Endodermal cell (in vitro differentiated cells): ENCODE results near the gene ERBB4. TPM values are rescaled to one million over a fixed set of nuclear protein-coding genes. Genes with fewer than 3 reads are reported as not detected.

Experiments used
- DNase-seq: peaks from one replicate; pipeline ENCODE4 v3.0.0-alpha.2; 2017
- H3K27ac ChIP-seq: 2 replicates; pipeline ENCODE4 v1.5.1; 2013; ENCODE audit warnings: mild to moderate bottlenecking, low read depth, low read length, moderate library complexity
- H3K27me3 ChIP-seq: 2 replicates; pipeline ENCODE4 v1.6.1; 2013; ENCODE audit warnings: mild to moderate bottlenecking, low read length, moderate library complexity; ENCODE audit not compliant: insufficient read depth, control insufficient read depth, poor library complexity, severe bottlenecking
- H3K36me3 ChIP-seq: 2 replicates; pipeline ENCODE4 v1.7.0; 2013; ENCODE audit warnings: mild to moderate bottlenecking, low read length, moderate library complexity; ENCODE audit not compliant: control insufficient read depth, insufficient read depth
- H3K4me1 ChIP-seq: one replicate; pipeline ENCODE4 v1.7.0; 2013; ENCODE audit warnings: low read length; ENCODE audit not compliant: control insufficient read depth, insufficient read depth
- H3K4me3 ChIP-seq: 2 replicates; pipeline ENCODE4 v1.5.1; 2013; ENCODE audit warnings: mild to moderate bottlenecking, low read length, moderate library complexity
- H3K9ac ChIP-seq: 2 replicates; pipeline ENCODE4 v1.6.1; 2013; ENCODE audit warnings: mild to moderate bottlenecking, low read length, moderate library complexity; ENCODE audit not compliant: poor library complexity, severe bottlenecking; ENCODE audit errors: extremely low read depth
- H3K9me3 ChIP-seq: 2 replicates; pipeline ENCODE4 v1.6.1; 2013; ENCODE audit warnings: mild to moderate bottlenecking, low read length, moderate library complexity; ENCODE audit not compliant: control insufficient read depth
- H3K27ac Mint-ChIP-seq: 2 replicates; pipeline ENCODE4 v1.8.0; 2020; ENCODE audit warnings: mixed read lengths
- H3K27me3 Mint-ChIP-seq: 2 replicates; pipeline ENCODE4 v1.8.0; 2021; ENCODE audit warnings: mild to moderate bottlenecking, mixed read lengths; ENCODE audit not compliant: insufficient read depth
- H3K36me3 Mint-ChIP-seq: 2 replicates; pipeline ENCODE4 v1.8.0; 2020; ENCODE audit warnings: low read depth, mixed read lengths
- H3K4me1 Mint-ChIP-seq: 2 replicates; pipeline ENCODE4 v1.8.0; 2020; ENCODE audit warnings: mixed read lengths
- H3K4me3 Mint-ChIP-seq: 2 replicates; pipeline ENCODE4 v1.8.0; 2020; ENCODE audit warnings: mild to moderate bottlenecking, moderate library complexity, mixed read lengths
- H3K9me3 Mint-ChIP-seq: 2 replicates; pipeline ENCODE4 v1.8.0; 2020; ENCODE audit warnings: mild to moderate bottlenecking, mixed read lengths
- WGBS, 2 experiments: methylation state at CpG; one replicate each; pipeline versions ENCODE4 v1.1.5 to v1.1.7; 2013; ENCODE audit warnings: missing lambda C conversion rate in 2 of 2, mixed read lengths in 1 of 2; ENCODE audit not compliant: insufficient coverage in 1 of 2, insufficient read length in 1 of 2; 5-methylcytosine and 5-hydroxymethylcytosine counted together
- total RNA-seq, 2 donors: library from RNA; stranded (reverse); fragmentation: NEBNext Ultra II Directional in 1 of 2; extraction: Animal tissue kit (Norgen Biotek cat#: 25700) in 1 of 2; gene quantifications; 2 replicates in 1 of 2; 3 replicates in 1 of 2; pipeline ENCODE4 v1.2.1, GENCODE V29; 2021
- TF ChIP-seq, protein P1 (sequence below): fragments of 200-600 bp; sonication (generic); conservative IDR thresholded peaks from 2 replicates; pipeline ENCODE4 v1.5.0; 2021; ENCODE audit warnings: antibody characterized with exemption, mild to moderate bottlenecking

ERBB4 gene
- total RNA-seq, 2 donors from 2014 or later = 154 to 158 TPM

DNA sequence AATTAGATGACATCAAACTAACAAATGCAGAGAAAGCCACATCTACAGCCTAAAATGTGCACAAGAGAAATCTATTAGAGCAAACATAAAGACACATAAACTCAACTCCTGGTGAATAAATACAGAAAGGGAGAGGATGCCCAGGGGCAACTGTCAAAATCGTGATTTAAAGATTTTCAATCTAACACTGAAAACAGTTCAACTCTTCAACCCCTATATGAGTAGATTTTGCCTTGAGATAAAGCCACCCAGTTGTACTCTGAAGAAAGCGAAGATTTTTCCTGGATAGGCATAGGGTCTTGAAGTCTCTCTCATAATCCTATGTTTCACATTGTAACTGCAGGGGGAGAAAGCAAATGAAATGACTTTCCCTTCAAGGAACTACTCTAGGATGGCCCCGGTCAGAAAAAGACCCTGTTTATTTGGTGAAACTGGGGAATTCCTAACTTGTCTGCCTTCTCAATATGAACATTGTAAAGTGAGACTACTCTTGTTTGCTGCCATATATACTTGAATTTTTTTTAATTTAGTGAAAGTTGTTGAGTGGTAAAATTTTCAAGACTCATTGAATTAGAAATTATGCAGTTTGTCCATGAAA, 226.7 kb downstream of the ERBB4 start:
- Histone ChIP-seq H3K9ac (no peak overlapping the region), H3K36me3 (no peaks in the 10 kb centered on the region), H3K27me3 (no peaks in the 10 kb centered on the region), H3K27ac (no peak overlapping the region), H3K4me3 (no peak overlapping the region), H3K9me3 (no peaks in the 10 kb centered on the region), H3K4me1 (no peaks in the 10 kb centered on the region)
- Mint-ChIP-seq H3K9me3 (no peaks in the 10 kb centered on the region), H3K27ac (no peak overlapping the region), H3K27me3 (no peaks in the 10 kb centered on the region), H3K4me3 (no peak overlapping the region), H3K36me3 (no peaks in the 10 kb centered on the region), H3K4me1 (no peaks in the 10 kb centered on the region)
- TF ChIP-seq, protein P1, sequence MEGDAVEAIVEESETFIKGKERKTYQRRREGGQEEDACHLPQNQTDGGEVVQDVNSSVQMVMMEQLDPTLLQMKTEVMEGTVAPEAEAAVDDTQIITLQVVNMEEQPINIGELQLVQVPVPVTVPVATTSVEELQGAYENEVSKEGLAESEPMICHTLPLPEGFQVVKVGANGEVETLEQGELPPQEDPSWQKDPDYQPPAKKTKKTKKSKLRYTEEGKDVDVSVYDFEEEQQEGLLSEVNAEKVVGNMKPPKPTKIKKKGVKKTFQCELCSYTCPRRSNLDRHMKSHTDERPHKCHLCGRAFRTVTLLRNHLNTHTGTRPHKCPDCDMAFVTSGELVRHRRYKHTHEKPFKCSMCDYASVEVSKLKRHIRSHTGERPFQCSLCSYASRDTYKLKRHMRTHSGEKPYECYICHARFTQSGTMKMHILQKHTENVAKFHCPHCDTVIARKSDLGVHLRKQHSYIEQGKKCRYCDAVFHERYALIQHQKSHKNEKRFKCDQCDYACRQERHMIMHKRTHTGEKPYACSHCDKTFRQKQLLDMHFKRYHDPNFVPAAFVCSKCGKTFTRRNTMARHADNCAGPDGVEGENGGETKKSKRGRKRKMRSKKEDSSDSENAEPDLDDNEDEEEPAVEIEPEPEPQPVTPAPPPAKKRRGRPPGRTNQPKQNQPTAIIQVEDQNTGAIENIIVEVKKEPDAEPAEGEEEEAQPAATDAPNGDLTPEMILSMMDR = no peak
- 78% methylated on average over 3 of the region's 3 CpGs; no CpG with 5 or more reads in 1 of the 2 experiments for WGBS, 2 experiments
- DNase-seq = no peak

DNA sequence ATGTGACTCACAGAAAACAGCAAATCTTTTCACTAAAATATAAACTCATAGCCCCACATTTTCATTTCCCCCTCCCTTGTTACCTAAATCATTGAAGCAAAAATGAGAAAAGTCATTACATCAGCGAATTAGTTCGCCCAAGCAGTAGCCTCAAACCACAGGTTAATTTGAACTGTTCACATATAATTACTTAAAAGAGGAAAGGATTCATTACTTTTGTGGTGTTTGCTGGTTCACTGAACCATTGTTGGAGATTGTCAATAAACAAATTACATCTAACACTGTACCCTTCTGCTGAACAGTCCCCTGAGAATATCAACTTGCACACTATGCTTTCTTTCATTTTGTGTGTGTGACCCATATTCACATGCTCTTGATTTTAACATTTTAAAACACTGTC, 238.7 kb downstream of the ERBB4 start:
- TF ChIP-seq, protein P1 = no peak
- no peak overlapping the region for H3K4me3 Mint-ChIP-seq
- WGBS, 2 experiments = 89% methylated on average over 2 of the region's 2 CpGs; no CpG with 5 or more reads in 1 of the 2 experiments
- H3K27me3 ChIP-seq = no peaks in the 10 kb centered on the region
- H3K36me3 ChIP-seq = no peaks in the 10 kb centered on the region
- H3K27me3 Mint-ChIP-seq = no peaks in the 10 kb centered on the region
- no peaks in the 10 kb centered on the region for H3K9me3 ChIP-seq
- H3K9ac ChIP-seq = no peak overlapping the region
- no peaks in the 10 kb centered on the region for H3K4me1 ChIP-seq
- no peak overlapping the region for H3K4me3 ChIP-seq
- H3K4me1 Mint-ChIP-seq = no peaks in the 10 kb centered on the region
- H3K27ac Mint-ChIP-seq = no peak overlapping the region
- DNase-seq = no peak
- no peaks in the 10 kb centered on the region for H3K36me3 Mint-ChIP-seq
- no peak overlapping the region for H3K27ac ChIP-seq
- no peaks in the 10 kb centered on the region for H3K9me3 Mint-ChIP-seq

DNA sequence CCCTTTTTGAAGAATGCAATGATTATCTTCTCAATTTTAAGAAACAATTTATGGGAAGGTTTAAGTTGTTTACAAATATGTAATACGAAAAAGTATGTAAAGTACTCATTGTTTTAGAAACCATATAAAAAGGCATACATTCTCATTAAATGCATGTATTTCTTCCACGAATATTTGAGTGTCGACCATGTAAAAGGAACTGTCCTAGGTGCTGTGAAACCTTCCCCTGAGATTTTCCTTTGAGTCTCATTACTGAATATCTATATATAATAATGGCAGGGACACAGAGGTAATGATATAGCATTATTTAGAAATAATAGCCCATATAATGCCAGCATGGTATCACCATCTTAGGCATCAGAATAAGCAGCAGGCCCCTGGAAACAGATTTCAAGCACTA, 239.3 kb downstream of the ERBB4 start:
- Mint-ChIP-seq H3K27ac (no peak overlapping the region), H3K36me3 (no peaks in the 10 kb centered on the region), H3K9me3 (no peaks in the 10 kb centered on the region), H3K4me1 (no peaks in the 10 kb centered on the region), H3K27me3 (no peaks in the 10 kb centered on the region), H3K4me3 (no peak overlapping the region)
- TF ChIP-seq, protein P1 = no peak
- no peaks in the 10 kb centered on the region for H3K27me3 ChIP-seq
- H3K4me3 ChIP-seq = no peak overlapping the region
- no peak overlapping the region for H3K9ac ChIP-seq
- H3K4me1 ChIP-seq = no peaks in the 10 kb centered on the region
- H3K36me3 ChIP-seq = no peaks in the 10 kb centered on the region
- 79% methylated on average over 2 of the region's 3 CpGs; no CpG with 5 or more reads in 1 of the 2 experiments for WGBS, 2 experiments
- no peak for DNase-seq
- H3K27ac ChIP-seq = no peak overlapping the region
- H3K9me3 ChIP-seq = no peaks in the 10 kb centered on the region
